ENCODE results near the gene DENND1B. TPM values are rescaled to one million over a fixed set of nuclear protein-coding genes. Genes with fewer than 3 reads are reported as not detected.

The DENND1B gene
- total and polyA plus RNA-seq, 9 of the 15 experiments (the other 6 are each of a cell fraction or from before 2014, with no cell fraction given): 2.1 to 12.1 (median 7.5) TPM

DNA sequence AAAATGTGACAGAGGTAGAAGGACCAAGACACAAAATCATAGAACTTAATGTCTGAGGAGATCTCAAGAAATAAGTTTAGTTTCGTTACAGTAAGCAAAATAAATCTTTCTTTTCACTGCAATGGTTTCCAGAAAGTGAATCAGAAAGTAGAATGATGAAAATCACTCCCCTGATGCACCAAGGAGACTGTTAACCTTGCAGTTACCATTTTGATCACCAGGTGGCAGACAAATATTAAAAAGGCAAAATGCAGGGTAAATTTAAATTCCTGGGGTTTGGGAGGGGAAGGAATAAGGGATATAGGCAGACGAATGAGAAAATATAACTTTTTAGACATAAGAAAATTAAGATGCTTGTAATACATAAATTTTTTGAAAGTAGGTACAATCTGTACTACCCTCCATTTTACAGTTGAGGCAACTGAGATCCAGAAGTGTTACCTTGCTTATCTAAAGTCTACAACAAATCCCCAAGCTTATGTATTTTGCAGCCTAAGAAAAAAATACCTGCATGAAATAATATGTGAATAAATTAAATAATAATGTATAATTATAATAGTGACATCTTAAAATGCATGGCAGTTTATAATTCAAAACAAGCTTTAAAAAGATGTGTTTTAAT, 254.1 kb downstream of the DENND1B start:
- Histone ChIP-seq H3K27me3 (ENCODE audit: control insufficient read depth in 2 of 2, insufficient read depth in 2 of 2, low read length in 2 of 2) (no peaks in the 10 kb centered on the region), H3K27ac (ENCODE audit: extremely low read depth, low read depth, low read length) (no peak overlapping the region), H4K20me1 (replicated peaks; ENCODE audit: control insufficient read depth, insufficient read depth, low read length) (no peaks in the 10 kb centered on the region), H3K4me1 (replicated peaks in 1 of 2; ENCODE audit: control insufficient read depth in 2 of 2, insufficient read depth in 2 of 2, low read length in 2 of 2) (no peaks in the 10 kb centered on the region), H3K36me3 (ENCODE audit: control insufficient read depth, insufficient read depth, low read length) (no peaks in the 10 kb centered on the region), H3K9me1 (ENCODE audit: control insufficient read depth, insufficient read depth, low read length) (no peaks in the 10 kb centered on the region), H3K4me3 (no peak overlapping the region), H3K9me3 (replicated peaks; ENCODE audit: control insufficient read depth, insufficient read depth, low read depth, low read length) (no peaks in the 10 kb centered on the region), H3K4me2 (ENCODE audit: insufficient read depth, low read length) (no peak overlapping the region), H3K9ac (ENCODE audit: insufficient read depth in 1 of 2, low read depth in 2 of 2, low read length in 2 of 2) (no peak overlapping the region), H2AFZ (ENCODE audit: low read depth, low read length) (no peak overlapping the region), H3K79me2 (ENCODE audit: control insufficient read depth, insufficient read depth, low read length) (no peaks in the 10 kb centered on the region)
- peak; percentile 48 to 56 (median 52) for DNase-seq (ENCODE audit: extremely low read depth in 1 of 4, low spot score in 3 of 4)
- CTCF ChIA-PET (ENCODE audit: low intra/inter-chr PET ratio): interaction anchor here (0.8 to 3.2 kb wide), 5 partner anchors 121 to 1165 kb away, joined by 3 to 23 read pairs (median 4); no protein-coding TSS in a partner anchor
- WGBS (ENCODE audit: insufficient coverage, low coverage, missing lambda C conversion rate): 3% methylated on average over 2 of the region's 2 CpGs
- intact Hi-C loops (cut with micrococcal nuclease) (loop anchor here (1.0 to 5.0 kb wide), 6 partner anchors 96 to 836 kb away; no protein-coding TSS in a partner anchor), in situ Hi-C loops (cut with MboI) (loop anchor here (5.0 kb wide), 1 partner anchor 401 kb away; no protein-coding TSS in a partner anchor)
- peak; percentile 80 for FAIRE-seq
- no TSS peak for BruUV-seq (replicated peaks)
- POLR2A ChIA-PET: no interaction called here
- ATAC-seq: peak; percentile 65
- TF ChIP-seq ELF2 (CRISPR knock-in tag; IDR thresholded peaks at IDR 0.05) (peak; percentile 15; the same call in 1 of the 2 replicates), SMC3 (conservative IDR thresholded peaks at IDR 0.05; ENCODE audit: insufficient read depth, low read depth, low read length) (peak; percentile 73), TEAD2 (tag; IDR thresholded peaks at IDR 0.05) (0 out of 2 replicates have a peak, but pooled peaks have one; percentile 26), RBM14 (IDR thresholded peaks at IDR 0.05; ENCODE audit: borderline replicate concordance, insufficient read depth, low read depth, low read length) (no peak), REST (IDR thresholded peaks at IDR 0.05; ENCODE audit: borderline replicate concordance) (peak; percentile 69), REST (CRISPR knock-in tag; IDR thresholded peaks at IDR 0.05; ENCODE audit: low read depth) (no peak), MBD2 (IDR thresholded peaks at IDR 0.05; ENCODE audit: borderline replicate concordance, low read depth) (no peak), RAD21 (CRISPR knock-in tag; conservative IDR thresholded peaks at IDR 0.05 in 1 of 2, IDR thresholded peaks at IDR 0.05 in 1 of 2) (peak; percentile 73 to 85)
- TF ChIP-seq, protein P1, sequence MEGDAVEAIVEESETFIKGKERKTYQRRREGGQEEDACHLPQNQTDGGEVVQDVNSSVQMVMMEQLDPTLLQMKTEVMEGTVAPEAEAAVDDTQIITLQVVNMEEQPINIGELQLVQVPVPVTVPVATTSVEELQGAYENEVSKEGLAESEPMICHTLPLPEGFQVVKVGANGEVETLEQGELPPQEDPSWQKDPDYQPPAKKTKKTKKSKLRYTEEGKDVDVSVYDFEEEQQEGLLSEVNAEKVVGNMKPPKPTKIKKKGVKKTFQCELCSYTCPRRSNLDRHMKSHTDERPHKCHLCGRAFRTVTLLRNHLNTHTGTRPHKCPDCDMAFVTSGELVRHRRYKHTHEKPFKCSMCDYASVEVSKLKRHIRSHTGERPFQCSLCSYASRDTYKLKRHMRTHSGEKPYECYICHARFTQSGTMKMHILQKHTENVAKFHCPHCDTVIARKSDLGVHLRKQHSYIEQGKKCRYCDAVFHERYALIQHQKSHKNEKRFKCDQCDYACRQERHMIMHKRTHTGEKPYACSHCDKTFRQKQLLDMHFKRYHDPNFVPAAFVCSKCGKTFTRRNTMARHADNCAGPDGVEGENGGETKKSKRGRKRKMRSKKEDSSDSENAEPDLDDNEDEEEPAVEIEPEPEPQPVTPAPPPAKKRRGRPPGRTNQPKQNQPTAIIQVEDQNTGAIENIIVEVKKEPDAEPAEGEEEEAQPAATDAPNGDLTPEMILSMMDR (IDR thresholded peaks at IDR 0.05 in 2 of 3, conservative IDR thresholded peaks at IDR 0.05 in 1 of 3; ENCODE audit: insufficient read depth in 2 of 3, low read depth in 1 of 3, low read length in 3 of 3): peak; percentile 67 to 85 (median 72); a peak in 5 of 6 replicates
- TF ChIP-seq, protein P2, sequence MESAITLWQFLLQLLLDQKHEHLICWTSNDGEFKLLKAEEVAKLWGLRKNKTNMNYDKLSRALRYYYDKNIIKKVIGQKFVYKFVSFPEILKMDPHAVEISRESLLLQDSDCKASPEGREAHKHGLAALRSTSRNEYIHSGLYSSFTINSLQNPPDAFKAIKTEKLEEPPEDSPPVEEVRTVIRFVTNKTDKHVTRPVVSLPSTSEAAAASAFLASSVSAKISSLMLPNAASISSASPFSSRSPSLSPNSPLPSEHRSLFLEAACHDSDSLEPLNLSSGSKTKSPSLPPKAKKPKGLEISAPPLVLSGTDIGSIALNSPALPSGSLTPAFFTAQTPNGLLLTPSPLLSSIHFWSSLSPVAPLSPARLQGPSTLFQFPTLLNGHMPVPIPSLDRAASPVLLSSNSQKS (CRISPR knock-in tag; IDR thresholded peaks at IDR 0.05): no peak
